ENCODE data around the gene KCNK5. TPM values are rescaled to one million over a fixed set of nuclear protein-coding genes. Genes with fewer than 3 reads are reported as not detected.

The KCNK5 gene
- total and polyA plus RNA-seq, 9 of the 15 experiments (the other 6 are each of a cell fraction or from before 2014, with no cell fraction given): 1.5 to 45.8 (median 25.8) TPM

- TF ChIP-seq ZNF239 (CRISPR knock-in tag; IDR thresholded peaks at IDR 0.05): peak; percentile 45; the same call in 1 of the 2 replicates
- TF ChIP-seq, protein P1, sequence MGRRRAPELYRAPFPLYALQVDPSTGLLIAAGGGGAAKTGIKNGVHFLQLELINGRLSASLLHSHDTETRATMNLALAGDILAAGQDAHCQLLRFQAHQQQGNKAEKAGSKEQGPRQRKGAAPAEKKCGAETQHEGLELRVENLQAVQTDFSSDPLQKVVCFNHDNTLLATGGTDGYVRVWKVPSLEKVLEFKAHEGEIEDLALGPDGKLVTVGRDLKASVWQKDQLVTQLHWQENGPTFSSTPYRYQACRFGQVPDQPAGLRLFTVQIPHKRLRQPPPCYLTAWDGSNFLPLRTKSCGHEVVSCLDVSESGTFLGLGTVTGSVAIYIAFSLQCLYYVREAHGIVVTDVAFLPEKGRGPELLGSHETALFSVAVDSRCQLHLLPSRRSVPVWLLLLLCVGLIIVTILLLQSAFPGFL (CRISPR knock-in tag; IDR thresholded peaks at IDR 0.05): no peak
- peak in 1 of 2 experiments; percentile 29; a peak in 2 of 4 replicates for TF ChIP-seq SIN3A (IDR thresholded peaks at IDR 0.05; ENCODE audit: borderline replicate concordance in 2 of 2, control insufficient read depth in 1 of 2, low read depth in 2 of 2, low read length in 2 of 2)
- no peak for TF ChIP-seq CEBPB (tag; IDR thresholded peaks at IDR 0.05)
- no peak for TF ChIP-seq KHSRP (IDR thresholded peaks at IDR 0.05)
- TF ChIP-seq, protein P2, sequence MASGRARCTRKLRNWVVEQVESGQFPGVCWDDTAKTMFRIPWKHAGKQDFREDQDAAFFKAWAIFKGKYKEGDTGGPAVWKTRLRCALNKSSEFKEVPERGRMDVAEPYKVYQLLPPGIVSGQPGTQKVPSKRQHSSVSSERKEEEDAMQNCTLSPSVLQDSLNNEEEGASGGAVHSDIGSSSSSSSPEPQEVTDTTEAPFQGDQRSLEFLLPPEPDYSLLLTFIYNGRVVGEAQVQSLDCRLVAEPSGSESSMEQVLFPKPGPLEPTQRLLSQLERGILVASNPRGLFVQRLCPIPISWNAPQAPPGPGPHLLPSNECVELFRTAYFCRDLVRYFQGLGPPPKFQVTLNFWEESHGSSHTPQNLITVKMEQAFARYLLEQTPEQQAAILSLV (tag; IDR thresholded peaks at IDR 0.05): peak; percentile 59; the same call in 1 of the 2 replicates
- no peak for TF ChIP-seq SMAD1 (IDR thresholded peaks at IDR 0.05; ENCODE audit: low read depth, low read length, partially characterized antibody)
- peak in 1 of 3 experiments; percentile 54 for TF ChIP-seq YY1 (IDR thresholded peaks at IDR 0.05; ENCODE audit: borderline replicate concordance in 1 of 3, control insufficient read depth in 1 of 3, extremely low read depth in 1 of 3, insufficient read depth in 3 of 3, insufficient read length in 1 of 3, insufficient replicate concordance in 2 of 3, low read depth in 1 of 3, low read length in 2 of 3)
- TF ChIP-seq, protein P3, sequence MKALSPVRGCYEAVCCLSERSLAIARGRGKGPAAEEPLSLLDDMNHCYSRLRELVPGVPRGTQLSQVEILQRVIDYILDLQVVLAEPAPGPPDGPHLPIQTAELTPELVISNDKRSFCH (CRISPR knock-in tag; IDR thresholded peaks at IDR 0.05): no peak
- TF ChIP-seq, protein P3 (tag; IDR thresholded peaks at IDR 0.05): peak; percentile 78
- TF ChIP-seq, protein P4, sequence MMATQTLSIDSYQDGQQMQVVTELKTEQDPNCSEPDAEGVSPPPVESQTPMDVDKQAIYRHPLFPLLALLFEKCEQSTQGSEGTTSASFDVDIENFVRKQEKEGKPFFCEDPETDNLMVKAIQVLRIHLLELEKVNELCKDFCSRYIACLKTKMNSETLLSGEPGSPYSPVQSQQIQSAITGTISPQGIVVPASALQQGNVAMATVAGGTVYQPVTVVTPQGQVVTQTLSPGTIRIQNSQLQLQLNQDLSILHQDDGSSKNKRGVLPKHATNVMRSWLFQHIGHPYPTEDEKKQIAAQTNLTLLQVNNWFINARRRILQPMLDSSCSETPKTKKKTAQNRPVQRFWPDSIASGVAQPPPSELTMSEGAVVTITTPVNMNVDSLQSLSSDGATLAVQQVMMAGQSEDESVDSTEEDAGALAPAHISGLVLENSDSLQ (IDR thresholded peaks at IDR 0.05): 0 out of 2 replicates have a peak, but pooled peaks have one; percentile 31
- TF ChIP-seq SMARCA4 (IDR thresholded peaks at IDR 0.05): peak; percentile 89
- TF ChIP-seq, protein P5, sequence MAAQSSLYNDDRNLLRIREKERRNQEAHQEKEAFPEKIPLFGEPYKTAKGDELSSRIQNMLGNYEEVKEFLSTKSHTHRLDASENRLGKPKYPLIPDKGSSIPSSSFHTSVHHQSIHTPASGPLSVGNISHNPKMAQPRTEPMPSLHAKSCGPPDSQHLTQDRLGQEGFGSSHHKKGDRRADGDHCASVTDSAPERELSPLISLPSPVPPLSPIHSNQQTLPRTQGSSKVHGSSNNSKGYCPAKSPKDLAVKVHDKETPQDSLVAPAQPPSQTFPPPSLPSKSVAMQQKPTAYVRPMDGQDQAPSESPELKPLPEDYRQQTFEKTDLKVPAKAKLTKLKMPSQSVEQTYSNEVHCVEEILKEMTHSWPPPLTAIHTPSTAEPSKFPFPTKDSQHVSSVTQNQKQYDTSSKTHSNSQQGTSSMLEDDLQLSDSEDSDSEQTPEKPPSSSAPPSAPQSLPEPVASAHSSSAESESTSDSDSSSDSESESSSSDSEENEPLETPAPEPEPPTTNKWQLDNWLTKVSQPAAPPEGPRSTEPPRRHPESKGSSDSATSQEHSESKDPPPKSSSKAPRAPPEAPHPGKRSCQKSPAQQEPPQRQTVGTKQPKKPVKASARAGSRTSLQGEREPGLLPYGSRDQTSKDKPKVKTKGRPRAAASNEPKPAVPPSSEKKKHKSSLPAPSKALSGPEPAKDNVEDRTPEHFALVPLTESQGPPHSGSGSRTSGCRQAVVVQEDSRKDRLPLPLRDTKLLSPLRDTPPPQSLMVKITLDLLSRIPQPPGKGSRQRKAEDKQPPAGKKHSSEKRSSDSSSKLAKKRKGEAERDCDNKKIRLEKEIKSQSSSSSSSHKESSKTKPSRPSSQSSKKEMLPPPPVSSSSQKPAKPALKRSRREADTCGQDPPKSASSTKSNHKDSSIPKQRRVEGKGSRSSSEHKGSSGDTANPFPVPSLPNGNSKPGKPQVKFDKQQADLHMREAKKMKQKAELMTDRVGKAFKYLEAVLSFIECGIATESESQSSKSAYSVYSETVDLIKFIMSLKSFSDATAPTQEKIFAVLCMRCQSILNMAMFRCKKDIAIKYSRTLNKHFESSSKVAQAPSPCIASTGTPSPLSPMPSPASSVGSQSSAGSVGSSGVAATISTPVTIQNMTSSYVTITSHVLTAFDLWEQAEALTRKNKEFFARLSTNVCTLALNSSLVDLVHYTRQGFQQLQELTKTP (IDR thresholded peaks at IDR 0.05; ENCODE audit: low read depth in 1 of 2, partially characterized antibody in 2 of 2): peak in 1 of 2 experiments; percentile 69
- no peak for TF ChIP-seq HNRNPLL (IDR thresholded peaks at IDR 0.05; ENCODE audit: low read depth, low read length, poor library complexity, severe bottlenecking)
- TF ChIP-seq POLR2A (conservative IDR thresholded peaks at IDR 0.05): peak; percentile 52; the same call in 1 of the 2 replicates
- TF ChIP-seq, protein P6, sequence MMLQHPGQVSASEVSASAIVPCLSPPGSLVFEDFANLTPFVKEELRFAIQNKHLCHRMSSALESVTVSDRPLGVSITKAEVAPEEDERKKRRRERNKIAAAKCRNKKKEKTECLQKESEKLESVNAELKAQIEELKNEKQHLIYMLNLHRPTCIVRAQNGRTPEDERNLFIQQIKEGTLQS (IDR thresholded peaks at IDR 0.05): peak; percentile 95
- TF ChIP-seq, protein P6 (CRISPR knock-in tag; conservative IDR thresholded peaks at IDR 0.05): peak; percentile 70; the same call in 1 of the 2 replicates
Observed at GRCh38 chr6:39225946-39226437, 3.3 kb downstream of the KCNK5 start (continued).
